Hepatocyte (in vitro differentiated cells): Measurements from ENCODE around the gene GNAO1. TPM values are rescaled to one million over a fixed set of nuclear protein-coding genes. Genes with fewer than 3 reads are reported as not detected.
A peak's percentile ranks its signal among the peaks of the same experiment; 100 is the strongest.

Experiments
- DNase-seq: peaks from one replicate; pipeline ENCODE4 v3.0.0-alpha.2; 2016; ENCODE audit warnings: low spot score
- H2AFZ ChIP-seq: fragments of 200-600 bp; sonication (generic); 2 replicates; pipeline ENCODE4 v1.6.0; 2016; ENCODE audit warnings: antibody characterized with exemption, mild to moderate bottlenecking
- H3K27ac ChIP-seq: fragments of 200-600 bp; sonication (generic); 2 replicates; pipeline ENCODE4 v1.5.1; 2016; ENCODE audit warnings: mild to moderate bottlenecking
- H3K27me3 ChIP-seq: fragments of 200-600 bp; sonication (generic); 2 replicates; pipeline ENCODE4 v1.6.1; 2016
- H3K36me3 ChIP-seq: fragments of 200-600 bp; sonication (generic); replicated peaks from 2 replicates; pipeline ENCODE4 v1.5.1; 2016; ENCODE audit warnings: low read depth; ENCODE audit not compliant: insufficient read depth
- H3K4me1 ChIP-seq: fragments of 200-600 bp; sonication (generic); 2 replicates; pipeline ENCODE4 v1.5.1; 2016; ENCODE audit warnings: mild to moderate bottlenecking, moderate library complexity; ENCODE audit not compliant: insufficient read depth
- H3K4me2 ChIP-seq: fragments of 200-600 bp; sonication (generic); 2 replicates; pipeline ENCODE4 v1.6.0; 2016
- H3K4me3 ChIP-seq: fragments of 200-600 bp; sonication (generic); 2 replicates; pipeline ENCODE4 v1.5.1; 2016; ENCODE audit warnings: mild to moderate bottlenecking
- H3K79me2 ChIP-seq: fragments of 200-600 bp; sonication (generic); 2 replicates; pipeline ENCODE4 v1.6.0; 2017; ENCODE audit warnings: mild to moderate bottlenecking
- H3K9me2 ChIP-seq: fragments of 200-600 bp; sonication (generic); replicated peaks from 2 replicates; pipeline ENCODE4 v1.6.0; 2017; ENCODE audit warnings: mild to moderate bottlenecking; ENCODE audit not compliant: insufficient read depth
- H3K9me3 ChIP-seq: fragments of 200-600 bp; sonication (generic); 2 replicates; pipeline ENCODE4 v1.5.1; 2016; ENCODE audit warnings: low read depth, mild to moderate bottlenecking
- H4K20me1 ChIP-seq: fragments of 200-600 bp; sonication (generic); 2 replicates; pipeline ENCODE4 v1.6.0; 2016; ENCODE audit warnings: mild to moderate bottlenecking; ENCODE audit not compliant: insufficient read depth, poor library complexity, severe bottlenecking
- CTCF ChIP-seq: fragments of 200-600 bp; sonication (generic); IDR thresholded peaks from 2 replicates; pipeline ENCODE4 v1.5.1; 2016; ENCODE audit warnings: antibody characterized with exemption, mild to moderate bottlenecking; ENCODE audit not compliant: poor library complexity
- EZH2 ChIP-seq: fragments of 200-600 bp; sonication (generic); IDR thresholded peaks from 2 replicates; pipeline ENCODE4 v1.6.1; 2016; ENCODE audit warnings: antibody characterized with exemption, mild to moderate bottlenecking, borderline replicate concordance
- EZH2phosphoT487 ChIP-seq: fragments of 200-600 bp; sonication (generic); IDR thresholded peaks from one replicate; pipeline ENCODE4 v1.6.1; 2018; ENCODE audit warnings: antibody characterized with exemption, mild to moderate bottlenecking, low read depth, moderate library complexity; ENCODE audit not compliant: unreplicated experiment, severe bottlenecking
- WGBS: methylation state at CpG from one replicate; pipeline ENCODE4 v1.1.6; 2016; ENCODE audit warnings: low lambda C conversion rate; ENCODE audit errors: missing lambda C conversion rate; 5-methylcytosine and 5-hydroxymethylcytosine counted together
- polyA plus RNA-seq: library from polyadenylated mRNA; unstranded; fragments of >200 nt; fragmentation: Nextera tagmentation; extraction: Ambion mirVana; gene quantifications from 2 replicates; pipeline ENCODE4 v1.2.1, GENCODE V29; 2016
- total RNA-seq: library from RNA; depleted of rRNA; stranded (reverse); fragments of >200 nt; gene quantifications from 2 replicates; pipeline ENCODE4 v1.2.3, GENCODE V29; 2014

The GNAO1 gene
- total and polyA plus RNA-seq, 2 experiments from 2014 or later = 0.77 to 2.2 TPM

GRCh38 chr16:56190048-56190676, 1.1 kb upstream of the GNAO1 start:
- no peak for TF ChIP-seq EZH2phosphoT487
- peak; percentile 77 for TF ChIP-seq EZH2
- H3K4me1 ChIP-seq = peaks cover 4% of the 10 kb centered on the region
- H3K27me3 ChIP-seq = peaks cover 66% of the 10 kb centered on the region
- H3K79me2 ChIP-seq = no peaks in the 10 kb centered on the region
- H3K9me3 ChIP-seq = no peaks in the 10 kb centered on the region
- no peaks in the 10 kb centered on the region for H3K9me2 ChIP-seq
- H3K4me2 ChIP-seq = peak overlapping the region; percentile 96
- WGBS = 13% methylated on average over 18 of the region's 18 CpGs
- H2AFZ ChIP-seq = peak overlapping the region; percentile 92
- H3K27ac ChIP-seq = peak overlapping the region; percentile 45
- DNase-seq = no peak
- H3K36me3 ChIP-seq = no peaks in the 10 kb centered on the region
- H3K4me3 ChIP-seq = peak overlapping the region; percentile 58
- no peaks in the 10 kb centered on the region for H4K20me1 ChIP-seq

GRCh38 chr16:56190677-56191155, 573 bp upstream of the GNAO1 start:
- Histone ChIP-seq H3K27ac (peak overlapping the region; percentile 45), H3K9me2 (no peaks in the 10 kb centered on the region), H3K4me2 (peak overlapping the region; percentile 96), H3K4me3 (peak overlapping the region; percentile 58), H3K27me3 (peaks cover 71% of the 10 kb centered on the region), H3K79me2 (no peaks in the 10 kb centered on the region), H2AFZ (peak overlapping the region; percentile 92), H3K4me1 (peaks cover 4% of the 10 kb centered on the region), H3K9me3 (no peaks in the 10 kb centered on the region), H3K36me3 (no peaks in the 10 kb centered on the region), H4K20me1 (no peaks in the 10 kb centered on the region)
- peak; percentile 45 for TF ChIP-seq EZH2phosphoT487
- no peak for TF ChIP-seq EZH2
- DNase-seq = no peak
- WGBS = 2% methylated on average over 24 of the region's 50 CpGs

GRCh38 chr16:56191835-56192634, 746 bp downstream of the GNAO1 start:
- 1% methylated on average over 18 of the region's 46 CpGs for WGBS
- Histone ChIP-seq H3K4me3 (peak overlapping the region; percentile 85), H3K27me3 (peaks cover 78% of the 10 kb centered on the region), H3K36me3 (no peaks in the 10 kb centered on the region), H2AFZ (peak overlapping the region; percentile 88), H3K79me2 (no peaks in the 10 kb centered on the region), H3K4me2 (peak overlapping the region; percentile 97), H3K9me3 (no peaks in the 10 kb centered on the region), H3K27ac (no peak overlapping the region), H3K9me2 (no peaks in the 10 kb centered on the region), H3K4me1 (peaks cover 4% of the 10 kb centered on the region), H4K20me1 (no peaks in the 10 kb centered on the region)
- TF ChIP-seq CTCF (no peak), EZH2 (no peak), EZH2phosphoT487 (no peak)
- DNase-seq = peak; percentile 13

GRCh38 chr16:56192635-56192945, 1.3 kb downstream of the GNAO1 start:
- WGBS = 29% methylated on average over 6 of the region's 6 CpGs
- no peak overlapping the region for H3K27ac ChIP-seq
- no peaks in the 10 kb centered on the region for H4K20me1 ChIP-seq
- no peak overlapping the region for H3K4me3 ChIP-seq
- peaks cover 4% of the 10 kb centered on the region for H3K4me1 ChIP-seq
- no peak for DNase-seq
- H3K9me2 ChIP-seq = no peaks in the 10 kb centered on the region
- peak overlapping the region; percentile 97 for H3K4me2 ChIP-seq
- TF ChIP-seq CTCF (no peak), EZH2 (no peak), EZH2phosphoT487 (no peak)
- no peaks in the 10 kb centered on the region for H3K36me3 ChIP-seq
- H3K27me3 ChIP-seq = peaks cover 84% of the 10 kb centered on the region
- no peak overlapping the region for H2AFZ ChIP-seq
- H3K9me3 ChIP-seq = no peaks in the 10 kb centered on the region
- H3K79me2 ChIP-seq = no peaks in the 10 kb centered on the region
